GM21390 (cell line): ENCODE measurements around the gene GRID1.
A peak's percentile ranks its signal among the peaks of the same experiment; 100 is the strongest.

ENCODE experiments used
- ATAC-seq: cut with Tn5 transposase; IDR thresholded peaks from one replicate; pipeline ENCODE4 v1.9.1; 2021; ENCODE audit not compliant: unreplicated experiment

Gene GRID1

DNA sequence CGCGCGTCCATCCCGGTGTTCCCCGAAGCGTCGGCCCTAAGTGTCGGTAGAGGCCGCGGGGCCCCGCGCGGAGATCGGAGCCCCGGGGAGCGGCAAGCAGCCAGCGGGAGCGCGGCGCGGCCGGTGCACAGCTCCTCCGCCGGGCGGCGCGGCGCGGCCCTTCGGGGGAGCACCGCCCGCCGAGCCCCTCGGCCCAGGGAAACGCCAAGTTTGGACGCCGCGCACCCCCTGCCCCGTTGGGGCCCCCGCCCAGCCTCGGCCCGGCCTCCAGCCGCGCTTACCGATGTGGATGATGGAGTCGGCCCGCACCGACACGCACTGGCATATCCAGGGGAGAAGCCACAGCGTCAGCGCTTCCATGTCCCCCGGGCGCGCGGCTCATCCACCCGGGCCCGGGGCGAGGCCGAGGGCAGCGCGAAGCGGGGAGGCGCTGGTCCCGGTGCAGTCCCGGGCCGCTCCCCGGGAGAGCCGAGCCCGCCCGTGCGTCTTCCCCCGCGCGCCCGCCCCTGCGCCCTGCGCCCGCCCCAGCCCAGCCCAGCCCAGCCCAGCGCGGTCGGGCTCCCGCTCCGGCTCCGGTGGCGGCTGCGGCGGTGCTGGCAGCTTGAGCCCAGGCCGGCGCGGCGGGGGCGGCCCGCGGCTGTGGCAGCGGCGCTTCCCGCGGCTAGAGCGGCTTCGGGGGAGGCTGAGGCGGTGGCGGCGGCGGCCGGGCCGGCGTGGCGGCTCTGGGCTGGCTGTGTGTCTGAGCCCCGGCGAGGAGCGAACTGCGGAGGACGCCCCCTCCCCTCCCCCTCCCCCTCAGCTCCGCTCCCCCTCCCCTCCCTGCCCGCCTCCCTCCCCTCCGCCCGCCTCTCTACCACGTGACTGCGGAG is at the start of gene GRID1:
Gene GRID1, minus strand, starts transcription at position 763 of the 869 bp plus-strand sequence.
- no peak for ATAC-seq

GRCh38 chr10:86415583-86415982 is 49.0 kb upstream of the GRID1 start:
- no peak for ATAC-seq

DNA sequence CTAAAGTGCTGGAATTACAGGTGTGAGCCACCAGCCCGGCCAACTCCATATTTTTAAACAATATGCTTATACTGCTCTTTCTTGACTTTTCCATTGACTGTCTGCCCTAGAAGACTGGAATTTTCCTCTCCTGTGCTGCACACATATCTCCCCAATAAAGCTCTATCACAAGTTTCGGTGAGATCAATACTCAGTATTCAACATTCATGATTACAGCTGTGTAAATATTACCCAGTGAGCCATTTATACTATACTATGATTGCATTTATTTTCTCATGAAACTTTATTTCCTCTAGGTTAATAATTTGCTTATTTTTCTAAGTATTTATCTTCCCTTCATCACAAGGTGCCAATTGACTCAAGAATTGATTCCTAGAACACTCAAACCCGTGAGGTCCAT is 48.5 kb upstream of the GRID1 start:
- no peak for ATAC-seq

- ATAC-seq: peak; percentile 74
Measured at GRCh38 chr10:86413046-86413728, 46.6 kb upstream of the GRID1 start.

- ATAC-seq: peak; percentile 2
Measured at GRCh38 chr10:86411852-86412560, 45.4 kb upstream of the GRID1 start.

- ATAC-seq: peak; percentile 48
Measured at GRCh38 chr10:86411281-86411841, 44.8 kb upstream of the GRID1 start.

- ATAC-seq: no peak
Measured at GRCh38 chr10:86410542-86411124, 44.0 kb upstream of the GRID1 start.

DNA sequence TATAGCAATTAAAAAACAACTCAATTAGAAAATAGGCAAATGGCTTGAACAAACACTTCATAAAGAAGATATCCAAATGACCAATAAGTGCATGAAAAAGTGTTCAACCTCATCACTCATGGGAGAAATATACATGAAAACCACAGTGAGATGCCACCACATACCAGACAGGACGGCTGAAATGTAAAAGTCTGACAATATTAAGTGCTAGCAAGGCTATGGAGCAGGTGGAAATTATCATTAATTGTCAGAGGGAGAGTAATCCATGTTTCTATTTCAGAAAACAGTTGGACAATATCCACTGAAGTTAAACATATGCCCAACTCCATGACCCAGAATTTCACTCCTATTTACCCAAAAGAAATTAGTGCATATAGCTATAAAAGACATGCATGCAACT is 42.6 kb upstream of the GRID1 start:
- ATAC-seq: no peak

DNA sequence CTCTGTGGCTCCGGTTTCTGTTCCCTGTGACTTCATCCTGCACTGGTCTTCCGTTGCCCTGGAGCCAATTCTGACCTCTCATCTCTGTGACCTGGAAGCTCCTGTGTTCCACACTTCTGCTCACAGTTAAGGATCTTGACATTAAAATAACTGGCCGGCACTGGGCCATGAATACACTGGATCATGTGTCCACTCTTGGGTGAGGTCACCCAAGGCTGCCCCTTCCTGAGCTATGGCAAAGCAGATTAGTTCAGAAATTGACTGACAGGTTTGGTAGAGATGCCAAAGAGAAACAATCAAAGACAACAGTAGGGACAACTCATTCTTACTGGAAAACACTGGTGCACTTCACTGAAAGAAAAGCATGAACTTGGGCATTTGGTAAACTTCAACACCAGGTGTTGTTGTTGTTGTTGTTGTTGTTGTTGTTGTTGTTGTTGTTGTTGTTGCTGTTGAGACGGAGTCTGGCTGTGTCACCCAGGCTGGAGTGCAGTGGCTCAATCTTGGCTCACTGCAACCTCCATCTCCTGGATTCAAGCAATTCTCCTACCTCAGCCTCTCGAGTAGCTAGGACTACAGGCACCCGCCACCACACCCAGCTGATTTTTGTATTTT is 36.7 kb upstream of the GRID1 start:
- no peak for ATAC-seq

DNA sequence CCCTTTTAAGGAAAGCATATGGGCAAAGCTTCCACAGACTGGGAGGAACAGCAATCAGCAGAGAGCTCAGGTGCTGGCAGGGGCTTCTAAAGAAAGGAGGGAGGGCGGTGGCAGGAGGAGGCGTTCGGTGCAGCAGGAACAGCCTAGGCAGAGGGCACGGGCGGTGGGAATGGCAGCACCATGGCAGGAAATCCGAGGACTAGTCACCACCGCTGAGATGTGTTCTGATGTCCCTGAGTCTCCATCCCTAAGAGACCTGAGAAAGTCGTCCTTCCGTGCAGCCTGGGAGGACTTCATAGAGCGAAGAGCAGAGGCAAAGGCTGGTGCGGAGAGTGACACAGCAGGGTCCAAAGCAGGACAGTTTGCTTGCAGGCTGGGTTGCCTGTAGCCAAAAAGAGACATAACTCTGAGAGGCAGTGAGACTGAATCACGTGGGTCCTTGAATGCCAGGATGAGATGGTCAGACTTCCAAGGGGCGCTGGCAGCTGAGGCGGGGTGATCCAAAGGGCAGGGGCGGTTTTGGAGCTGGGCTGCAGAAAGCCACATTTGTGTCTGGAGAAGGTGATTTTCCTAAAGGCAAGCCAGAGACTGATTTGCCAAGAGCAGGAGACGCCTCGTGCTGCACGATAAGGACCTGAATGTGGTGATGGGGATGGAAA is 35.8 kb upstream of the GRID1 start:
- no peak for ATAC-seq

GRCh38 chr10:86401588-86402282 is 35.1 kb upstream of the GRID1 start:
- ATAC-seq: no peak

GRCh38 chr10:86400705-86401587 is 34.4 kb upstream of the GRID1 start:
- ATAC-seq: peak; percentile 33

DNA sequence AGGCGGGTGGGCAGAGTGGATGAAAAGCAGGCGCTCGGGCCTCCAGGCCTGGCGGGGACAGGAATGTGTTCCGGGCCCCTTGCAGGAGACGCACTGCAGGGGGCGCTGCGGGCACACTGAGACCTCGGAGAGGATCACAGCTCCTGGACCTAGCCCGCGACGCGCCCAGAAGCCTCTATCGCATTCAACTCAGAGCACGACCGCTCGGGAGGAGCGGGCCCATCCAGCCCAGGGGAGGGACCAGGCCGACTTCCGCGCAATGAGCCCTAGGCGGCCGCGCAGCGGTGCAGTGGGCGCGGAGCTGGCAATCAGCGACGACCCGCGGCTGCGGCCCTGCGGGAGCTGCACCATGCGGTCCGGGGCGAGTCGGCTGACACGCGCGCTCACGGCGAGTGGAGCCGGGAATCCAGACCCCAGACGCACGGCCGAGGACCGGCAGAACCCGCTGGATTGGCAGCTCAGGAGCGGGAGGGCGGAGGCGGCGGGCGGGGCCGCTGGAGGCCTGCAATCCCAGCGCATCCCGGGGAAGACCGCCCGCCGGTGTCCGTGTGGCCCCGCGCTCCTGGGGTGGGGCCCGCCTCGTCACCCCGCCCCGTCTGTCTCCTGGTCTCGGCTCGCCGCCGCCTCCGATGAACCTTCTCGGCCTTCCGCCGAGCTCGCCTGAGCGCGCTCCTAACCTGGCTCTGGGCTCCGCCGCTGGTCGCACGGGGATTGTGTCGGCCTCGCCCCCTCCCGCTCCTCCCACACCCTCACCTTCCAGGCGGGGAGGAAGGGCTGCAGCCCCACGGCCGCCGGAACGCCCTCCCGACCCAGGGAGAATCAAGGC is 33.5 kb upstream of the GRID1 start:
- peak; percentile 88 for ATAC-seq

DNA sequence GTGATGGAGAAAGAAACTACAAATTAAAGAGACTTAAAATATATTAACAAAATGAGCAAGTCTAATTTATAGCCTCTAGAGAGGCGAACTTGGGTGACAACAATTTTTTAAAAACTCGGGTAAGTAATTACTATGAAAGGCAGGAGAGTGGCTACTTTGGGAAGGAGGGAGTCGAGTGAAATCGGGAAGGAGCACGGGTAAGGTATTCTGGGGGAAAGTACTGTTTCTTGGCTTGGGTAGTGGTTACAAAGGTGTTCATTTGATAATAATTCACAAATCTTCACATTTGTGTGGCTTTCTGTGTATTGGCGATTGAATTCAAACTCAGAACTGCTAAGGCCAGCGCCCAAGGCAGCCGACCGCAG is 32.9 kb upstream of the GRID1 start:
- ATAC-seq: no peak

- no peak for ATAC-seq
Measured at GRCh38 chr10:86397120-86397519, 30.5 kb upstream of the GRID1 start.

GRCh38 chr10:86393862-86394455 is 27.4 kb upstream of the GRID1 start:
- no peak for ATAC-seq

GRCh38 chr10:86393362-86393761 is 26.8 kb upstream of the GRID1 start:
- ATAC-seq: no peak
